Prostate gland (tissue), 2 donors: Measurements from ENCODE around the gene PCCB. TPM values are rescaled to one million over a fixed set of nuclear protein-coding genes. Genes with fewer than 3 reads are reported as not detected.

Experiments used
- DNase-seq: peaks from one replicate; pipeline ENCODE4 v3.0.0-alpha.2; 2019; ENCODE audit warnings: low spot score
- H3K27ac ChIP-seq, 2 donors: fragments of 200-600 bp; sonication (generic); 2 replicates each; pipeline ENCODE4 v1.5.1; 2017 to 2019
- H3K27me3 ChIP-seq: fragments of 200-600 bp; sonication (generic); replicated peaks from 2 replicates; pipeline ENCODE4 v1.5.1; 2019; ENCODE audit not compliant: insufficient read depth
- H3K36me3 ChIP-seq, 2 donors: fragments of 200-600 bp; sonication (generic); 1 replicate in 1 of 2; 2 replicates in 1 of 2; pipeline versions ENCODE4 v1.5.1 to v1.8.1; 2017 to 2019
- H3K4me1 ChIP-seq: fragments of 200-600 bp; sonication (generic); replicated peaks from 2 replicates; pipeline ENCODE4 v1.5.1; 2019
- H3K4me3 ChIP-seq, 2 donors: fragments of 200-600 bp; sonication (generic); 2 replicates each; pipeline ENCODE4 v1.5.1; 2017 to 2019
- H3K9me3 ChIP-seq: fragments of 200-600 bp; sonication (generic); 2 replicates; pipeline ENCODE4 v1.5.1; 2017
- CTCF ChIP-seq, 4 experiments: fragments of 200-600 bp in 2 of 4; fragments of 450-650 bp in 2 of 4; sonication (generic) in 2 of 4; IDR thresholded peaks; 1 replicate in 3 of 4; 2 replicates in 1 of 4; pipeline ENCODE4 v1.5.1; 2016 to 2019; ENCODE audit warnings: antibody characterized with exemption in 4 of 4, mild to moderate bottlenecking in 2 of 4, moderate library complexity in 2 of 4
- POLR2A ChIP-seq: fragments of 450-650 bp; IDR thresholded peaks from one replicate; pipeline ENCODE4 v1.6.1; 2016; ENCODE audit warnings: antibody characterized with exemption, mild to moderate bottlenecking
- POLR2AphosphoS5 ChIP-seq: sonication (generic); formaldehyde crosslinking; IDR thresholded peaks from one replicate; pipeline ENCODE4 v1.6.1; 2017; ENCODE audit warnings: antibody characterized with exemption
- WGBS: methylation state at CpG from one replicate; pipeline ENCODE4 v1.1.5; 2018; 5-methylcytosine and 5-hydroxymethylcytosine counted together
- intact Hi-C: fragments of 100-400 bp; cut with DNase I; formaldehyde crosslinking; loops from one replicate; pipeline ENCODE4 v1.14.2; 2022
- total RNA-seq, 2 donors: library from RNA; depleted of rRNA; stranded (reverse); fragments of >200 nt; gene quantifications; one replicate each; pipeline ENCODE4 v1.1.0, GENCODE V29; 2016

PCCB gene
- total RNA-seq, 2 donors from 2014 or later, result 60.9 to 70.3 TPM

DNA sequence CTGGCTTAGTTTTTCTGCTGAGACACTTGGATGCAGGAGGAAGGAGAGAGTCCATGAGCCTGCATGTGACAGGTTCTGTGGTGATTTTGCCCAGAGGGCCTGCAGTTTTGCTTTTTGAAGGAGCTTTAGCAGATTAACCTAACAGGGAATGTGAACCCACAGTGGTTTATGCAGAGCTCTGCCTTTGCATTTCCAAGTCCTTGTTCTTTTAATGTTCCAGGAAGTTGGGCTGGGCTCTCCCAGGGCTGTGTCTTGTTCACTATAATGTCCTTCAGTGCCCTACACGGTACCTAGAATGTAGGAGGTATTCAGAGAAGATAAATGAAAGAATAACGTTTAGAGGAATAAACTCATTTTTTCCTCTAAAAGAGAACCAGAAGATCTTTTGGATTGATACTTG, 50.3 kb downstream of the PCCB start:
- 94% methylated on average over 2 of the region's 2 CpGs for WGBS

GRCh38 chr3:136305879-136306278, 55.7 kb downstream of the PCCB start:
- no peak for TF ChIP-seq POLR2AphosphoS5
- WGBS, result no CpG with 5 or more reads among the region's 1 CpG
- H3K4me1 ChIP-seq, result no peaks in the 10 kb centered on the region
- intact Hi-C loops, result no loop called here
- no peak overlapping the region for H3K27ac ChIP-seq
- H3K4me3 ChIP-seq, result no peak overlapping the region
- H3K36me3 ChIP-seq, result no peaks in the 10 kb centered on the region
- H3K27me3 ChIP-seq, result no peaks in the 10 kb centered on the region
- no peak for DNase-seq
- H3K9me3 ChIP-seq, result no peaks in the 10 kb centered on the region

More for the DNA sequence above, 50.3 kb downstream of the PCCB start:
- Histone ChIP-seq H3K27me3 (no peaks in the 10 kb centered on the region), H3K36me3 (no peaks in the 10 kb centered on the region), H3K27ac (no peak overlapping the region), H3K9me3 (no peaks in the 10 kb centered on the region), H3K4me3 (no peak overlapping the region), H3K4me1 (no peaks in the 10 kb centered on the region)
- no peak for DNase-seq
- TF ChIP-seq CTCF (IDR thresholded peaks at IDR 0.05), result no peak
- no peak for TF ChIP-seq POLR2AphosphoS5
- intact Hi-C loops, result no loop called here

- no peak for DNase-seq
- intact Hi-C loops, result no loop called here
- WGBS, result 100% methylated on average over 2 of the region's 2 CpGs
- no peaks in the 10 kb centered on the region for H3K27me3 ChIP-seq
- no peak for TF ChIP-seq POLR2AphosphoS5
- no peak overlapping the region for H3K27ac ChIP-seq
- no peaks in the 10 kb centered on the region for H3K9me3 ChIP-seq
- no peaks in the 10 kb centered on the region for H3K36me3 ChIP-seq
- H3K4me1 ChIP-seq, result no peaks in the 10 kb centered on the region
- no peak overlapping the region for H3K4me3 ChIP-seq
These were observed 61.1 kb downstream of the PCCB start for GRCh38 chr3:136311261-136311660.

GRCh38 chr3:136311968-136312367, 61.8 kb downstream of the PCCB start:
- intact Hi-C loops, result no loop called here
- 93% methylated on average over 5 of the region's 5 CpGs for WGBS
- Histone ChIP-seq H3K4me1 (no peaks in the 10 kb centered on the region), H3K9me3 (no peaks in the 10 kb centered on the region), H3K27me3 (no peaks in the 10 kb centered on the region), H3K36me3 (no peaks in the 10 kb centered on the region), H3K27ac (no peak overlapping the region), H3K4me3 (no peak overlapping the region)
- TF ChIP-seq POLR2A (no peak), CTCF (IDR thresholded peaks at IDR 0.05) (no peak), POLR2AphosphoS5 (no peak)
- no peak for DNase-seq

DNA sequence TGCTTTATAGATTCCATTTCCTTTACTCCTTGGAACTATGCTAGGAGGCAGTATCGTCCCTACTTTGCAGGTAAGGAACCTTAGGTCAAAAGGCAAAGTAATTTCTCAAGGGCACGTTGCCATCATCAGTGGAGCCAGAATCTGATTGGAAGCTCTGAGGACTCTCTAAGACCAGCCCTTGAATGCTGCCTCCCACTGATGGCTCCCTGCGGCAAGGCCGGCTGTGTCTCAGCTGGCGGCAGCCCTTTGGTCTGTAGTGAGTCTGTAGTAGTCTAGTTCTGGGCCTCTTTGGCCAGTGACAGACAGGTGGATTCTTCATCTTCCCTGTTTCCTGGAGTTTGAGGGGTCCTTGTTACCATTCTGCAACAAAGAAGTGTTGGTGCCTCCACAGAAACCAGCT, 76.2 kb downstream of the PCCB start:
- Histone ChIP-seq H3K4me1 (no peaks in the 10 kb centered on the region), H3K9me3 (no peaks in the 10 kb centered on the region), H3K27ac (no peak overlapping the region), H3K36me3 (peaks cover 0 to 3% of the 10 kb centered on the region in 2 donors), H3K27me3 (no peaks in the 10 kb centered on the region), H3K4me3 (no peak overlapping the region)
- TF ChIP-seq POLR2AphosphoS5 (no peak), CTCF (IDR thresholded peaks at IDR 0.05) (no peak), POLR2A (no peak)
- no peak for DNase-seq
- 100% methylated on average over 5 of the region's 5 CpGs for WGBS
- intact Hi-C loops, result no loop called here

GRCh38 chr3:136327671-136328070, 77.5 kb downstream of the PCCB start:
- intact Hi-C loops, result no loop called here
- no peak for TF ChIP-seq CTCF (IDR thresholded peaks at IDR 0.05)
- TF ChIP-seq POLR2AphosphoS5, result no peak
- TF ChIP-seq POLR2A, result no peak
- Histone ChIP-seq H3K4me3 (no peak overlapping the region), H3K27me3 (no peaks in the 10 kb centered on the region), H3K27ac (no peak overlapping the region), H3K9me3 (no peaks in the 10 kb centered on the region), H3K4me1 (no peaks in the 10 kb centered on the region), H3K36me3 (peaks cover 0 to 3% of the 10 kb centered on the region in 2 donors)
- WGBS, result 96% methylated on average over 5 of the region's 5 CpGs
- DNase-seq, result no peak
